Pancreas (tissue), 10 donors: ENCODE data around the gene PRKCA. TPM values are rescaled to one million over a fixed set of nuclear protein-coding genes. Genes with fewer than 3 reads are reported as not detected.

Source experiments
- ATAC-seq, 4 donors: fragments of 200-7000 bp; cut with Tn5 transposase; one replicate each; pipeline versions ENCODE4 v1.8.0 to v1.9.1; 2020; ENCODE audit warnings: mild to moderate bottlenecking in 4 of 4, moderate library complexity in 4 of 4
- DNase-seq, 6 donors: peaks; one replicate each; pipeline ENCODE4 v3.0.0-alpha.2; 2020
- FAIRE-seq: peaks from 2 replicates; lab custom pipeline; 2012; peaks lifted over from hg19 to GRCh38; lab: Jason Lieb, UNC
- H3K27ac ChIP-seq, 4 donors: fragments of 200-600 bp; sonication (generic); 1 replicate in 3 of 4; 2 replicates in 1 of 4; pipeline versions ENCODE4 v1.5.0 to v1.8.0; 2020
- H3K27me3 ChIP-seq, 4 donors: fragments of 200-600 bp; one replicate each; pipeline ENCODE4 v1.8.0; 2021
- H3K36me3 ChIP-seq, 3 donors: fragments of 200-600 bp; sonication (generic) in 1 of 3; one replicate each; pipeline versions ENCODE4 v1.5.0 to v1.8.0; 2020 to 2021
- H3K4me1 ChIP-seq, 3 donors: fragments of 200-600 bp; one replicate each; pipeline ENCODE4 v1.8.0; 2021
- H3K4me3 ChIP-seq, 4 donors: fragments of 200-600 bp; sonication (generic) in 2 of 4; one replicate each; pipeline versions ENCODE4 v1.5.0 to v1.8.0; 2020 to 2021
- H3K9me3 ChIP-seq, 4 donors: fragments of 200-600 bp; one replicate each; pipeline ENCODE4 v1.8.0; 2021
- CTCF ChIP-seq, 4 donors: fragments of 200-600 bp; sonication (generic) in 3 of 4; IDR thresholded peaks; one replicate each; pipeline versions ENCODE4 v1.5.0 to v1.8.0; 2021; ENCODE audit warnings: antibody characterized with exemption in 4 of 4
- WGBS, 2 donors: extraction: QIAGEN DNeasy Blood & Tissue Kit; methylation state at CpG; one replicate each; pipeline ENCODE4 v1.1.7; 2013; 5-methylcytosine and 5-hydroxymethylcytosine counted together
- intact Hi-C, 3 donors: fragments of 100-400 bp; cut with DNase I; formaldehyde crosslinking; loops; one replicate each; pipeline versions ENCODE4 v1.11.1 to v1.14.2; 2022
- polyA plus RNA-seq, 2 donors: library from polyadenylated mRNA; stranded (reverse); fragments of 200-250 nt; gene quantifications; one replicate each; pipeline ENCODE4 v1.2.3, GENCODE V29; 2013
- total RNA-seq, 6 donors: library from RNA; stranded (reverse); fragmentation: NEBNext Ultra II Directional in 4 of 6; extraction: Animal tissue kit (Norgen Biotek cat#: 25700) in 4 of 6; gene quantifications; one replicate each; pipeline versions ENCODE4 v1.2.1 to v1.2.4, GENCODE V29; 2021 to 2023
- donor health status: healthy with polysubstance abuse.
- donor health status: DM: no; HTN: no; CAD: no; lungs with moderate emphysema.
- donor health status: DM: no; HTN: no; CAD: no.
- donor health status: control.
- donor health status: control.
- donor health status: Bipolar disorder and iron deficiency.
- donor health status: DM: yes; HTN: yes; CAD: no.
- donor health status: DM: no; HTN: no; CAD: no.
- donor health status: DM: no; HTN: no; CAD: no.
- donor health status: DM: yes; HTN: yes; CAD: no.

PRKCA gene
- total and polyA plus RNA-seq, 8 donors = 3.5 to 22.3 (median 10.2) TPM

GRCh38 chr17:66271512-66271911 is 30.9 kb upstream of the PRKCA start:
- no peak for FAIRE-seq
- ATAC-seq = no peak
- WGBS, 2 donors = 96 to 99% methylated on average over 3 of the region's 3 CpGs
- intact Hi-C loops = no loop called here
- no peak for DNase-seq
- Histone ChIP-seq H3K9me3 (no peaks in the 10 kb centered on the region), H3K36me3 (no peaks in the 10 kb centered on the region), H3K4me1 (peaks cover 0 to 4% (median 0%) of the 10 kb centered on the region in 3 donors), H3K27me3 (no peaks in the 10 kb centered on the region), H3K27ac (no peak overlapping the region), H3K4me3 (no peak overlapping the region)
- no peak for TF ChIP-seq CTCF (IDR thresholded peaks at IDR 0.05)

- FAIRE-seq (no peak), DNase-seq (no peak), ATAC-seq (peak in 3 of 4 donors; percentile 14 to 41 (median 26))
- no peak for TF ChIP-seq CTCF (IDR thresholded peaks at IDR 0.05)
- peaks cover 0 to 4% (median 0%) of the 10 kb centered on the region in 3 donors for H3K4me1 ChIP-seq
- no peak overlapping the region for H3K4me3 ChIP-seq
- H3K27me3 ChIP-seq = no peaks in the 10 kb centered on the region
- no peaks in the 10 kb centered on the region for H3K9me3 ChIP-seq
- no peaks in the 10 kb centered on the region for H3K36me3 ChIP-seq
- WGBS, 2 donors = 51 to 58% methylated on average over 5 of the region's 5 CpGs
- H3K27ac ChIP-seq = no peak overlapping the region
- intact Hi-C loops = no loop called here
These were observed 29.4 kb upstream of the PRKCA start for GRCh38 chr17:66272811-66273585.

GRCh38 chr17:66273586-66273848 is 28.9 kb upstream of the PRKCA start:
- H3K4me3 ChIP-seq = no peak overlapping the region
- intact Hi-C loops = no loop called here
- FAIRE-seq (no peak), ATAC-seq (no peak), DNase-seq (no peak)
- no peak for TF ChIP-seq CTCF (IDR thresholded peaks at IDR 0.05)
- peaks cover 0 to 4% (median 0%) of the 10 kb centered on the region in 3 donors for H3K4me1 ChIP-seq
- no peaks in the 10 kb centered on the region for H3K27me3 ChIP-seq
- H3K9me3 ChIP-seq = no peaks in the 10 kb centered on the region
- no peak overlapping the region for H3K27ac ChIP-seq
- H3K36me3 ChIP-seq = no peaks in the 10 kb centered on the region

GRCh38 chr17:66275651-66276050 is 26.8 kb upstream of the PRKCA start:
- ATAC-seq (peak in 3 of 4 donors; percentile 67 to 85 (median 75)), DNase-seq (peak in 1 of 6 donors; percentile 6), FAIRE-seq (no peak)
- Histone ChIP-seq H3K27me3 (no peaks in the 10 kb centered on the region), H3K36me3 (no peaks in the 10 kb centered on the region), H3K9me3 (no peaks in the 10 kb centered on the region), H3K4me3 (no peak overlapping the region), H3K27ac (no peak overlapping the region), H3K4me1 (peaks cover 0 to 4% (median 0%) of the 10 kb centered on the region in 3 donors)
- TF ChIP-seq CTCF (IDR thresholded peaks at IDR 0.05) = no peak
- intact Hi-C loops = no loop called here
- WGBS, 2 donors = 78 to 84% methylated on average over 6 of the region's 6 CpGs

GRCh38 chr17:66276328-66276937 is 26.0 kb upstream of the PRKCA start:
- Histone ChIP-seq H3K27me3 (no peaks in the 10 kb centered on the region), H3K4me3 (no peak overlapping the region), H3K27ac (no peak overlapping the region), H3K4me1 (peaks cover 0 to 4% (median 0%) of the 10 kb centered on the region in 3 donors), H3K36me3 (no peaks in the 10 kb centered on the region), H3K9me3 (no peaks in the 10 kb centered on the region)
- ATAC-seq = peak in 3 of 4 donors; percentile 21 to 39 (median 21)
- intact Hi-C loops = no loop called here
- TF ChIP-seq CTCF (IDR thresholded peaks at IDR 0.05) = no peak
- FAIRE-seq = no peak
- no peak for DNase-seq
- 90 to 91% methylated on average over 3 of the region's 3 CpGs for WGBS, 2 donors
